ENCODE data around the gene MMRN1.

MMRN1 gene

DNA sequence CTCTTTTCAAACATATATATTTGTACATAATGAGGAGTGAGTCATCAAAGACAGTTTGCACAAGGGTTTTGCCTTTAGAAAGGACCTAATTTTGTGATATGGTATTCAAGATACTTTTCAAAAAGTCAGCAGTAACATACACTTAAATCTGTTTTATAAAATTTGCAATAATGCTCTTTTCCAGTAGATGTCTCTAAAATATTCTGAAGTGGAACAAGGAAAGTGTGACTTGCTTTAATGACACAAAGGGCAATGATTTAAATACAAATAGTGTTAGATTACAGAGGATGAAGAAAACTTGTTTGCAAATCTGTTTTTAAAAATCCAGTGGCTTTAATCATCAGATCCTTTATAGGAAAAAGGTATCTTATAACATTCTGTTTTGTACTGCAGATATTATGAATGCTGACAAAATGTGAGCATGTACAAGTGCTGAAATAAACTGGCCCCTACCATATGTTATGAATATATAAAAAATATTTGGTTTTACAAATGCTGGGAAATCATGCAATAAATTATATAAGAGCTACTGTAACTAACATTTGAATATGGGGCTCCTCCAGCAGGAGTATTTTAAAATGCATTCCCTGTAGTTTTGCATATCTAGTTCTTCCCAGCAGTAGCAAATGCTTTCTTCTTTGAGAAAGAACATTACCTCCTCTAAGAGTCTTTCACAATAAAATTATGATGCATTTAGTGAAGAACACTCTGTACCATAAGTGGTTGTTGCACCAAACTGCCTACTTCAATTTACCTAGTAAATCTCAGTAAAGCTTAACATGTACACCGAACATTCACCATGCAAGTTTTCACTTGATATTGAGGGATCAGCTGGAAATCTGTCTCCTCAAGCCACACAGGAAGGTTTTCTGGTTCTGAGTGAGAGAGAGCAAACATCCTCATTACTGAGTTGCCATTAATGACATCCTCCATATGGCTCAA is 20.2 kb downstream of the MMRN1 start:
- no peak for DNase-seq

DNA sequence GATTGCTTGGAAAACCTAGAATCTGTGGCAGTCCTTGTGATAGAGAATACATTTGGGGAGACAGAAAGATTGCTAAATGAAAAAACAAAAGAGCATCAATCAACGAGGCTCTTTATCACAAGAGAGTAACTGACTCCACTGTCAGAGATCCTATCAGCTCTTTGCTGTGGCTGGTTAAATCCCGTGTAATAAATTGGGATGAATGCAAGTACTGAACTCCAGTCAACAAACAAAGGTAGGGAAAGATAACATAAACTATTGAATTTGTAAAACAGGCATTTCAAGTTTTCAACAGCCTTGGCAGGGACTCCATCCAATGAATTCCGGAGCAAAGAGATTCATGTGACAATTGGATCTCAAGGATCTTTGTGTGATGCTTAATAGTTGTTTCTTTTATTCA is 21.3 kb downstream of the MMRN1 start:
- no peak for DNase-seq

DNA sequence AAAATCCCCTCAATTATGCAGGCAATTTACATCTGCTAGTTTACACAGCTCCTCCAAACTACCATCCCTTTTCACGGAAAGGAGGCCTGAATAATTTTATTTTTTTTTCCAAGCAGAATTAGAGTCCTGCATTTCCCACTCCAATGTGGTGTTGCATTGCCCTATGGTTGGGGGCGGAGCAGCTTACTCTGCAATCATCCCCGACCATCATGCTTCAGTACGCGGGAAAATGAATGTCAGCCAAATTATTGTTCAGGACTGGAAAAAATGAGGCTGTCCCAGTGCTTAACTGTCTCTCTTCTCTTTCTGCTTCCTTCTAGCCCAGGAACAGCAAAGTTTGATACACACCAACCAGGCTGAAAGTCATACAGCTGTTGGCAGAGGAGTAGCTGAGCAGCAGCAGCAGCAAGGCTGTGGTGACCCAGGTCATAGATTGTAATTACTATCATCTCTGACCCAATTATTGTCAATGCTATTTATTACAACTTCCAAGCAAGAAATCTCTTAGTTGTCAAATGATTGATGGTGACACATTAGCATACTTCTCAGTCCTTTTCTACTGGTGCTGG is 28.3 kb downstream of the MMRN1 start:
- no peak for DNase-seq

DNA sequence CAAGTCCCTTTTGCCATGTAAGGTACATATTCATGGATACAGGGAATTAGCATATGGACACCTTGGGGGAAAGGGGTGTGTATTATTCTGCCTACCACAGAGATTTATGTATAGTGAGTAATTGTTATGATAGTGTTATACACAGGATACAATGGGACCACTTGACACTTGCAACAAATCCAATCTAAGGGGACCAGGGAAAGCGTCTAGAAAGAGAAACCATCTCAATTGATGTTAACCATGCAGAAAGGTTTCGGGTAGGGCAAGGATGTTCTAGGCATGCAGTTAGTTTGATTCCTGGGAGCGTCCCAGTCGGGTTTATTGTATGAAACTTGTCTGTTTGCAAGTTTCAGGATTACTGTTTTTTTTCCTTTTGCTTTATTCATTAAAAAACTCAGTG is 34.2 kb downstream of the MMRN1 start:
- no peak for DNase-seq

DNA sequence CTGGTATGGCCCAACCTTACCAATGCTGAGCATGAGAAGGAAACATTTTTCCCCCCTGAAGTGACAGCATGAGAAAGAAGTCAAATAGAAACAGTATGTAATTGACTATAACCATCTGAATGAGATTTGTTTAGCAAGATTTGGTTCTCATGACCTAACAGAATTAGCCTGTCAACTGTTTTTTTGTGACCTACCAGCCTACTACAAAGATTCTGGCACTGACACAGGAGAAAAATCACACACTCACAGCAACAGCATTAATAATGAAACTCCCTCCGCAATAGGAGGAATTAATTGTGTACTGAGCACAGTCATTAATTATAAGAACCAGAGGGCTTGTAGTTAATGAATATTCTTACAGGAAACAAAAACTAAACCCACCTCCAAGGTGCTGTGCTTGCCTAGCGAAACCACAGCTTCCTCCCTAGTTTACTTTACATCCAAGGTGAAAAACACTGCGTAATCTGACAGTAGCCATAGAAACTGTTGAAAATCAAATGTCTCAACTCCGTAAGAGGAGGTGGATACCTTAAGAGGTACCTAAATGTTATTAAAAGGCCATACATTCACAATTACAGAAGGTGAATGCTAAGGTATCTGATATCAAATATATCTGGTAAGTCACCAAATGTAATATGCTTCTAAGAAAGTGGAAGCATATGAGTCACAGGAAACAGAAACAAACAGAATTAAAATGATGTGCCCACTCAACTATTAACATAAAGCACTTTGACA is 34.9 kb downstream of the MMRN1 start:
- DNase-seq: no peak

DNA sequence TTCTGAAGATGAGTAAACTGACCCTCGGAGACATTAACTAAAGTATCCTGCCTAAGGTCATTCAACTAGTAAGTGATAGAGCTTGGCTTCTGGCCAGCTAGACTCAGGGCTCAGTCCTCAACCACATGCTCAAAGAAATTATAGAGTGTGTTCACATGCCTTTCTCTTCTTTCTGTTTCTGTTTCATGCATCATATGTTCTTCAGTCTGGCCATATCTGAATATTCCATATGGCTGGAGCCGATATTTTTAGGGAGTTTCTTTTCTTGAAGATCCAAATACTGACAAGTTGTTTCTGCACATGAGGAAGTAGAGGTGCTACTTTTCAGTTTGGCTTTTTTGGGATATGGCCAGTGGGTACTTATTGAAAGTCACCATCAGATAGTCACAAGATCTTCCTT is 44.9 kb downstream of the MMRN1 start:
- DNase-seq: no peak

DNA sequence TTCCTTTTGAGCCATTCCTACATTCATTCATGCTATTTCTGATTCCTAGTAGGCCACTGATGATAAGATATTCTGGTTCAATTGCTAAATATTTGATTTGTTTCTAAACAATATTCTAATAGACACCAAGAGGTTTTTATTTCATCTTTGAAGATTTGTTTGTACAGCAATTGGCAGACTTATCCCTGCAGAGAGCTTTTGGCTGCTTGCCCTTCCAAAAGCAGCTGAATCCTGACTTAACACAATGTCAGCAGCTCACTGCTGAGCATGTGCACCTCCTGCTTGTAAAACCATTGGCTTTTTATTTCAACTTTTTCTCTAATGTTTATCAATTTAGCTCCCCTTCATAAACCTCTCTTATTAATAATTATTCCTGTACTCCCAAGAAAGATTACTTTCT is 45.3 kb downstream of the MMRN1 start:
- DNase-seq: no peak

DNA sequence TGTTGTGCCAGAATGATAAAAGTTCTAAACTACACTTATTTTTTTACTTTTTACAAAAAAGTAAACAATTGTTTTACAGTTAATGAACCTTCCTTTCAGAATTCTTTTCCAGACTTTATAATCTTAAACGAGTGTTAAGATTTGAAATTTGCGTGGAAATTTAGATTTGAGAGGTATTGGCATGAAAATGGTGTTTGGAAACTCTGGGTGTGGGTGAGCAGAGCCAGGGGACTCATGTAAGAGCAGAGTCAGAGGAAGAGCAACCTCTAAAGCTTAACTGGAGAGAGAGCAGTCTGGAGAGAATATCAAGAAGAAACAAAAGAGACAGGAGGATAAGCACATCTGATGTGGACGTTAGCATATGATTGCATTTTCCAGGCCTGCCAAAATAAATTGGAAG is 48.2 kb downstream of the MMRN1 start:
- no peak for DNase-seq

DNA sequence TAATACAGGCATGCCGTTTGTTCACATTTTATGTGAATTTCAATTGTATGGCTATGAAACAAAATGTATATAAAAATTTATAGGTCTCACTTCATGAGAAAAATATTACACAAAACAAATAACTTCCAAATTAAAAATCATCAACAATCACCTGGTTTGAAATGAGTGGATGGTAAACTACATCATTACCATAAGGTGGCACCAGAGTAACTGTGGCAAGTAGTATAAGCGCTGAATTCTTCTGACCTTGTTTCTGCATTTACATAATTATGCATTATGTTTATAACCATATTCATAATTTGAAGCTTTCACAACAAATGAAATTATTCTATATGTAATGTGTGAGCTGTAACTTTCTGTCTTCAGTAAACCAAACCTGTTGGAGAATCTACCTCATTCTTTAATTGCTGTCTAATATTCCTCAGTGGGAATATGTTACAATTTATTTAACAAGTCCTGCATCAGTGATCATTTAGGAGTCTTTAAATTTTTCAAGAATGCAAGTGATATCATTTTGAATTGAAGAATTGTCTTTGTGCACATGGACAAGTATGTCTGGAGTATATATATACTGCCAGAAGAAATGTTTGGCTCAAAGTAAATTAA is 55.2 kb downstream of the MMRN1 start:
- no peak for DNase-seq

DNA sequence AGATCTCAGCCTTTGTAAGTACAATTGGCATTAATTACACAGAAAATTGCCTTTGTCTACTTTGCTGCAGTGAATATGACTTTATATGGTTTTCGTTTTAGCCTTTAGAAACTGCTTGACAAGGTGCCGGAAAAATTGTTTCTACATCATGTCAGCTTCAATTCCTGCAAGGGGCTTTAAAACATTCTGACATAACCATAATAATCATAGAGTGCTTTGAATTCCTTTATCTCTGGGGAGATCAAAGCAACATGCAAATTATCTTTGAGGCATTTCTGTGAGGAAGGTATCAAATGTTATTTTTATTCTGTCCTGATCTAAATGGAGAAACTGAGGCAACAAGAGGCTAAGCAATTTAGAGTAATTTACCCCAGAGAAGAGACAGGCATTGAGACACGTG is 57.8 kb downstream of the MMRN1 start:
- no peak for DNase-seq

DNA sequence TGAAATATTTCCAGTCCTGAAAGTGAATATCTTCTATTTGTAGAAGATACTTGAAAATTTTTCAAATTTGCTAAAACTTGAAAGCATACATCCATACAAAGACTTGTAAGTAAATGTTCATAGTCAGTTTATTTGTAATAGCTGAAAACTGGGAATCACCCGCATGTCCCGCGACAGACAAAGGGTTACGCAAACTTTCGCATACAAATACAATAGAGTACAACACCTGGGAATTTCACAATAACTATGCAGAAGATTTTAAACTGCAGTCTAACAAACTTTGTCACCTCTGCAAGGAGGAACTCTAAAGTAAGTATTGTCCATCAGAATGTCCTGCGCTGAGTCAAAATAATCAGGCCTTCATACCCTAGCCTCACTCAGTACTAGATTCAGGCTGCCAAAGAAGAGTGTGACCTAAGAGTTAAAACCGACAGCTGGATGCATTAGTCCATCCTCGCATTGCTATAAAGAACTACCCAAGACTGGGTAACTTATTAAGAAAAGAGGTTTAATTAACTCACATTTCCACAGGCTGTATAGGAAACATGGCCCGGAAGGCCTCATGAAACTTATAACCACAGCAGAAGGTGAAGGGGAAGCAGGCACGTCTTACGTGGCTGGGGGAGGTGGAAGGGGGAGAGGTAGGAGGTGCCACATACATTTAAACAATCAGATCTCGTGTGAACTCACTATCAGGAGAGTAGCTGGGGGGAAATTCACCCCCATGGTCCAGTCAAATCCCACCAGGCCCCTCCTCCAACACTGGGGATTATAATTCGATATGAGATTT is 60.4 kb downstream of the MMRN1 start:
- DNase-seq: no peak

DNA sequence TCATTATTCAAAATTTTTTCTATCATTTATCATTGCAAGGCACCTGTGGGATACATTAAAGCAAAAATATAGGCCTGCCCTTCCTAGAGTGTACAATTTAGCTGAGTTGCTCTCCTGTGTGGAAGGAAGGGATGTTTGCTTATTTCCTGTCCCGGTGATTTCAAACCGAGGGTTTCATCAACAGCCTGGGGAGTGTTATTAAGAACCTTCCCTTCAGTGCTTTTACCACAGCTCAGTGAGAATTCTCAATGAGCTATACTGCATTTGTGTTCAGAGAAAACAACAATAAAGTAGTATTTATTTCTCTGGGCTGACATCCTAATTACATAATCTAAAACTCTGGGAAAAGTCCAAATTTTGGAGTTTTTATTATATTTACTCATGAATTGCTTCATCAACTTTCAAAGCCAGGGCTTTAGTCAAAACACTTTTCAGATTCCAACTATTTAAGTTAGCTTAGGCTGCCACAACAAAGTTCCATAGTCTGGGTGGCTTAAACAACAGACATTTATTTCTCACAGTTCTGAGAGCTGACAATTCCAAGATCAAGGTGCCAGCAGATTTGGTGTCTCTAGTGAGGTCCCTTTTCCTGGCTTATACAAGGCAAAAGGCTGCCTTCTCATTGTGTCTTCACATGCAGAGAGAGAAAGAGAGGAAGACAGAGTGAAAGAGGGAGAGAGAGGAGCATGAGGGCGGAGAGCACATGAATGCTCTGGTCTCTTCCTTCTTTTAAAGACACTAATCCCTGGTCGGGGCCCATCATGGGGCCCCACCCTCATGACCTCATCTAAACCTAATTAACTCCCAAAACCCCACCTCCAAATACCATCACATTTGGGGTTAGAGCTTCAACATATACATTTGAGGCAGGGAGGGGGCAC is 62.6 kb downstream of the MMRN1 start:
- DNase-seq: no peak

DNA sequence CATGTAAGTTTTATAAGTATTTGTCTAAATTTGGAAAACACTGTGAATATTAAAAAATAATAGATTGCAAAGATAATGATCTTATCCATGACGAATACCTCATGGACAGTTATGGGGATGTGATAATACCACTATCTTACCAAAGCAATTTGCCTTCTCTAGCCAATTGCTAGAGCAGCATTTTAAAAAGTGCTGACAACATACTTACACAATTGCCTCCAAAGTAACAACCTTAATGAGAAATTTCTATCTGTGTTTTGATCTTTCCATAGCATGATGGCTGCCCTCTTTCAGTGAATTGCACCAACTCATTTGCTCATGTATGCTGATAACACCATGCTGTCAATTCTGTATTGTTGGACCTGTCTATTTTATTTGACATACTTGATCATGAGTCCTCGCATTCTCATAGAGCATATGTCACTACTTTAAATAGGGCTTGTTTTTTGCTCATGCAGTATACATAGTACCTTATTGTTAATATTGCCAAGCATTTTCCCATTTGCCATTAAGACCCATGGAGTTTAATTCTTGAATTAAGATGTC is 87.2 kb downstream of the MMRN1 start:
- no peak for DNase-seq

DNA sequence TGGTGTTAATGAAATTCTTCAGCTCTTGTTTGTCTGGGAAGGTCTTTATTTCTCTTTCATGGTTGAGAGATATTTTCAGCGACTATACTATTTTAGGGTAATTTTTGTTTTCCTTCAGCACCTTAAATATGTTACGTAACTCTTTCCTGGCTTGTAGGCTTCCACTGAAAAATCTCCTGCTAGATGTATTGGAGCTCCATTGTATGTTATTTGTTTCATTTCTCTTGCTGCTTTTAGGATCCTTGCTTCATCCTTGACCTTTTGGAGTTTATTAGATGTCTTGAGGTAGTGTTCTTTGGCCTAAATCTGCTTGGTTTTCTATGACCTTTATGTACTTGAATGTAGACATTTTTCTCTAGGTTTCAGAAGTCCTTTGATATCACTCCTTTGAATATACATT is 93.6 kb downstream of the MMRN1 start:
- no peak for DNase-seq

DNA sequence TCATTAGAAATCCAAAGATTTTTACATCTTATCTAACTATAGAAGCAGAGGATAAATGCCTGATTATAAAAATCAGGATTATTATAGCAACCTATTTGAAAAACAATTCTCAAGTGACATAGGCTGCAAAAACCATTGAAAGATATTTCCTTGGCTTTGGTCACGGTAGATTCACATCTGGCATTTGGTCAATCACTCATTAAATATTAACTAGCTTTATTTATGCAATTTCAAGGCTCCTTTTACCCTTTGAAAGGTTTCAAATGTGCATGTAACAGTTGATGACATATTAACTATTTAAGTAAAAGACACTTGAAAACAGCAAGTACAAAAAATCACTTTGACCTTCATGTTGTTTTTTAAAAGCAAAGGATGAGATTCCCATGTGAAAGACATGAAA is 98.1 kb downstream of the MMRN1 start:
- no peak for DNase-seq

DNA sequence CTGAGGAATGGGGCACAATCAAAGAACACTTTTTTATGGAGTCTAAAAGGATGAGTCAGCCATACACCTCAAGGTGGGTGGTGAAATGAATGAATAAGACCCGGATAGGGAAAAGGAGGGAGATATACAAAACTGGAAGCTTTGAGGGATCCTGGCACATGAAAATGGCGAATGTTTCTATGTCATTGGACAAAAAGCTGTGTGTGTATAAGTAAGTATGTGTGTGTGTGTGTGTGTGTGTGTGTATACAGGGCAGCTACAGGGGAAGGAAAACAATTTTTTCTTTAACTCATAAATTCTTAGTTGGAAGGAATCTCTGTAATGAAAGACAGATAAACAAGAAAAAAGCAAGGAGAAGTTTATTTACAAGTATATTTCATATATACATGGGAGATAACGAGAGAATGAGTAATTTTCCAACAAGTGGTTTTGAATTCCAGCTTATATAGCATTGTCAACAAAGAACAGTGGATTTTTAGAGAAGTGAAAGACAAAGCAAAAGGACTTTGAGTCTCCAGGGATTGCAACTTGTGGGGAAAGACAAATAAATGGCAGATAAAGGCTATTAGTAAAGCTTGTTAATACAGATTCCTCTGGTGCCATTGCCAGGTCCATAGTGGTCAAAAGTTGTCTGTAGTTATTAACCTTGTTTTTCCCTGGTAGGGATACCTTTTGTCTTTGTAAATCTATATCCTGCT is 99.7 kb downstream of the MMRN1 start:
- DNase-seq: no peak

DNA sequence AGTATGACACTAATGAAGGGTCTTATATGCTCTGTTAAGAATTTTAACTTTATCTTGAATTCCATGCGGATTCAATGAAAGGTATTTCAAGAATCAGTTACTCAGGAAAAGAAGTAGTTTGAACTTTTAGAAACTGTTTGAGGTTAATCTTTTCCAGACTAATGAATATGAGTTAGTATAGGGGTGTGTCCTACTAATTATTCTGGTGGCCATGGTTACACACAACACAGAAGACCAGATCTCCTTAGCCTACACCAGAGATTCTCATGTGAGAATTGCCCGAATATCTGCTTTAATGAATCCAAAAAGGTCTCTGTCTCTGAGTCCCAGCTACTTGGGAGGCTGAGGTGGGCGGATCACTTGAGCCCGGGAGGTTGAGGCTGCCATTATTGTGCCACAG is 100.4 kb downstream of the MMRN1 start:
- no peak for DNase-seq

DNA sequence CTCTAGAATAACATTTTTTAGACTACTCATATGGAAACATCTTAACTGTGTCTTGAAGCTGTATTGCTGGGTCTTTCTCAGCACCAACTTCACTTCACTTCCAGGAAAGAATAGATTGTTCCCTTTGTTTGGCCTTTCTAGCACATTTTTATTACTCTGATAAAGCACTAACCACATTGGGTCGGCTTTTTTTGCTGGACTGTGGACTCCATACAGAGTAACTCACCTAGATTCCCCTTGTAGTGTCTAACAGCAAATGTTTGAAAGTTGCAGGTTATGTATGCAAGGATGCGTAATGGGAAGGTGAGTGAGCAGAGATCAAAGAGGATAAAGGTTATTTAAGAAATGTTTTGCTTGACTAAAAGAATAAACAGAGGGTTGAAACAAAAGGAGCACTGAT is 101.2 kb downstream of the MMRN1 start:
- no peak for DNase-seq

DNA sequence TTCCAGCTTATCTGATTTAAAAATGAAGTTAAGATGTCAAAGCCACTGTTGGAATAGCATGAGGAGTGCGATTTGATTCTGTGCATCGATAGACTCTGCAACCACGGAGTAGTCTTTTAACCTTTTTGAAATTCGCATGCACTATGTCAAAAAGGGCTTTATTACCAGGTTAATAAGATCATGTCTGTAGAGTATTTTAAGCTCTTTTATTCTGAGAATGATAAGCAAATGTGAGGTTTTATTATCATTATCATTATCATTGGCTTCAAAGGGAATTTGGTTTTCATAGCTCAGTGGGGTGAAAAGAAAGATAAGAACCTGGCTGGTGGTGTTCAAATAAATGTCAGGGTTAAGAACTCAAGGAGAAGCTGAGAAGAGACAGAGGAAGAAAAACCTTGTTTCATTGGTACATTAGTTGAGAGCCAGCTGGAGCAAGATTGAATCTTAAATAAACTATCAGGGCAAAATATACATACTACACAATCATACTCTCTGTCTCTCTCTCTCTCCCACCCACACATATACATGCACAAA is 102.6 kb downstream of the MMRN1 start:
- no peak for DNase-seq

DNA sequence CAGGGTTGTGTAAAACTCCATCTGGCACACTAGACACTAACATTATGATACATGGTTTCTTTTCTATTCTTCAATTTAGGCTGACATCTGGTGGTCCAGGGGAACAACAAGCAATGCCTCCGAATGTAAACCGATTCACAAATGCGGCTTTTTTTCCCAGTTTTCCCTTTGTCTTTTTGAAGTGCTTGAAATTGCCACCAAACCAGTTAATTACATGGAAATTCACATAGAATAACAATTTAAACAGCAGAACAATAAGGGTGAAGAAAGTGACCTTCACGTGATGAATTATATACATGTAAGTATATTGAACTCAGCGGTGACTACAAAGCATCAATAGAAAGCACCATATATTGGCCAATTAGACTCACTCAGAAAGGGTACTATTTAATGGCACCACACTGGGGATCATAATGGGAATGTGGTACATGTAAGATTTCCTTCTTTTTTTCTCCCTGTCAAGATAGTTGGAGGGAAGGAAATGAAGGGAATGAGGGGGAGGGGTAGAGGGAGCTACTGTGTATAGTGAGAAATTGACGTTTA is 103.9 kb downstream of the MMRN1 start:
- no peak for DNase-seq
